NCI-H1105 (cell line): ENCODE results near the gene GPR52.

ENCODE experiments used
- DNase-seq: peaks from one replicate; lab custom pipeline; 2025; lab: John Stamatoyannopoulos, UW

GPR52 gene

DNA sequence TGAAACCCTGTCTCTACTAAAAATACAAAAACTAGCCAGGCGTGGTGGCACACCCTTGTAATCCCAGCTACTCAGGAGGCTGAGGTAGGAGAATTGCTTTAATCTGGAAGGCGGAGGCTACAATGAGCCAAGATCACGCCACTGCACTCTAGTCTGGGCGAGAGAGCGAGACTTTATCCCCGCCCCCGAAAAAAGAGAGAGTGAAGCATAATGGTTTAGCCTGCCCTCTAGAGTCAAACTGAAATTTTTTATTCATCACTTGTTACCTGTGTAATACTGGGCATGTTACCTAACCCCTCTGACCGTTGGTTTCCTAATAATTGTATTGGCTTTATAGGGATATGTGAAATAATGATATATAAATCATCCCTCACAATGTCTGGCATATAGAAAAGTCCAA, 18.8 kb downstream of the GPR52 start:
- no peak for DNase-seq

DNA sequence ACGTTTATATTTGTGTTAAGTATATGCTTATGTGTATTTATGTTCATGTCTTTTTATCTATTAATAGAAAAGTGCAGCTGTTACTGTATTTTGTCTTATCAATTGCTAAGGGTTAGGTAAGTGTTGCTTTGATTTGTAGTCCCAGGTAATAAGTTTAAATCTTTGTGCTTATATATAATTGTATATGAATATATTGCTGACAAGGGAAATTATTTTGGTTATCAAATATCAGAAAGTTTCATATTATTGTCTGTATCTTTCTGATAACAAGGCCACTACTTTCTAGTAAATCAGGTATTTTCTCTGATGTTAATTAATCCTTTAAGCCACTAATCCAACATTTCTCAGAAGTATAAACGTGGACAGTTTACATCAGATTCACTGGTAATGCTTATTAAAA, 21.3 kb downstream of the GPR52 start:
- no peak for DNase-seq

DNA sequence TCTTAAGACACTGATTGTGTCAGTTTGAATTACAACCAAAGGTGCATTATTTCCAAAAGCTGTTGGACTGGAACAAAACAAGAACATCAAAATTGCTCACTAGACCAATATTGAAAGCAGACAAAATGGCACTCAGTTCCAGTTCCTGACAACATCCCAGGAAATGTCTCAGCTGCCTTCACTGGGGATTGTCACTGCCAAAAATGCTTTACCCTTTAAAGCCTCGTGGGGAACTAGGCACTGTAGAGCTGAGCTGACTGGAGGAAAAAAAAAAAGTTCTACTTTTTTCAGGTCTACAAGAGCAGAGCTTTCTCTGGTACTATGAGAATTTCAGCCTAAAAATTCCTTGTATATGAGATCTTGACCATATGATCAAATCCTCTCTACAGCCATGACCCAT, 21.9 kb downstream of the GPR52 start:
- DNase-seq: no peak

DNA sequence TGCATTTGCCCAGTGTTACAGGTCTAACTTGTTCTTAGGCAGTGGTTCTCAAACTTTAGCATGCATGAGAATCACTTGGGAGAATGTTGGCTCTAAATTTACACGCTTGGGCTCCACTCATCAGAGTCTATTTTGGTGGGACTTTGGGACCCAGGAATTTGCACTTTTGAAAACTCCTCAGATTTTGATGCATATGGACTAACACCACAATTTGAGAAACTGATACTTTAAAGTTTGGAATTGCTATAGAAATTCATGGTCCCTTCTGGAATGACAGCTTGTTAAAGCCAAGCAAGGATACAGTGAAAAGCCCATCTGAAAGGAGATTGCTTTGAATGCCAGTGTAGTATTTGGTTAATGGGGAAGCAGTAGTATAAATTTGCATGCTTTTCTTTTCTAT, 31.5 kb downstream of the GPR52 start:
- DNase-seq: no peak

DNA sequence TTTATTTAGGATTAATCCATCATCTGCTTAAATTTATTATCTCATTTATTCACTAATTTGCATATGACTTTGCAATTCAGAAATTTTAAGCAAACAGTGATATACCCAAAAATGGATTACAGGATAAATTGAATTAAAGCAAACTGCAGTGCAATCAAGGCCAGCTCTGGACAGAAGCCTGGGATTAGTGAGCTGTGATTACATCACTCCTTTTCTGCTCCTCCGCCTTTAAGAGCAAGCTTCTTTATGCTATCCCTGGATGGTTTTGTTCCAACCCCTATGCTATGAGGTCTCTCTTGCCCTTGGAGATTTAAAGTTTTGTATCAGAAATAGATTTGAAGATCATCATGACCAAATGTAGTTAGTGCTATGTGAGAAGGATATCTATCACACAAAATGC, 32.6 kb downstream of the GPR52 start:
- no peak for DNase-seq

DNA sequence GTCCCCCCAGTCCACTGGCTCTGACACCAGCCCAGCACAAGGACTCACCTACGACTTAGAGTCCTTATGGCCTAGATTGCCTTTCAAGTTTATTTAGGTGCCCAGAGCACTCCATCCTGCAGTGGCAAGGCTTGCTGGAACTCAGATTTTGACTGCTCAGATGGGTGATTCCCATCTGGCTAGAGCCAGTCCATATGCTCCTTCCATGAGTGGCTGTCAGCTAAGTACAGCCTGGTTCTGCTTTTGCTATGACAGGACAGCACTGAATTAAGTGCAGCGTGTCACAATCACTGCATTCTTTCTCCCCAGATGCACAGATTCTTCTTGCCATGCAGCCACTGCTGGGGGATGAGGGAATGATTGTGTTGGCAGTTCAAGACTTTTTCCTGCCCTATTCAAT, 43.8 kb downstream of the GPR52 start:
- no peak for DNase-seq

DNA sequence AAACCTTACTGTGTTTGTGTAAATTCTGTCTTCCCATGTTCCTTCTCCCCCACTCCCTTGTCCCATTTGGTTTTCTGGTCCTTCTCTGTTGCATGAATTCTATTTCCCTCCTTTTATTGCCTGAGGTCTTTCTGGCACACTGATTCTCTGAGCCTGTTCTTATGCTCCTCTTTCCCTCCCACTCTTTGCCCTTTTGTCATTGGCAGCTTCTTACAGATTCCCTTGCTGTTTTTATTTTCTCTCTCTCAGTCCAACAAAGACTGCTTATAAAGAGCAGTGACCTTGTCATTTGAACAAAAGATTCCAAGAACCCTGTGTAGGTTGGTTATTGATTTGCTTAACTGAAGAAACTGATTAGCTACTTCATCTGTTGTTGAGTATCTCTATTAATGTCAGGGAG, 49.7 kb downstream of the GPR52 start:
- no peak for DNase-seq
